Fibroblast of skin of left quadriceps (primary cell): ENCODE data around the gene APMAP.
"Not testable (repeated sequence)": the region's sequence is repeated elsewhere in the genome, so short reads cannot be mapped to it uniquely, and the experiment has no call there.

Source experiments
- DNase-seq, 2 experiments: peaks; one replicate each; pipeline ENCODE4 v3.0.0-alpha.2; 2013; ENCODE audit warnings: low read depth in 2 of 2

The APMAP gene

DNA sequence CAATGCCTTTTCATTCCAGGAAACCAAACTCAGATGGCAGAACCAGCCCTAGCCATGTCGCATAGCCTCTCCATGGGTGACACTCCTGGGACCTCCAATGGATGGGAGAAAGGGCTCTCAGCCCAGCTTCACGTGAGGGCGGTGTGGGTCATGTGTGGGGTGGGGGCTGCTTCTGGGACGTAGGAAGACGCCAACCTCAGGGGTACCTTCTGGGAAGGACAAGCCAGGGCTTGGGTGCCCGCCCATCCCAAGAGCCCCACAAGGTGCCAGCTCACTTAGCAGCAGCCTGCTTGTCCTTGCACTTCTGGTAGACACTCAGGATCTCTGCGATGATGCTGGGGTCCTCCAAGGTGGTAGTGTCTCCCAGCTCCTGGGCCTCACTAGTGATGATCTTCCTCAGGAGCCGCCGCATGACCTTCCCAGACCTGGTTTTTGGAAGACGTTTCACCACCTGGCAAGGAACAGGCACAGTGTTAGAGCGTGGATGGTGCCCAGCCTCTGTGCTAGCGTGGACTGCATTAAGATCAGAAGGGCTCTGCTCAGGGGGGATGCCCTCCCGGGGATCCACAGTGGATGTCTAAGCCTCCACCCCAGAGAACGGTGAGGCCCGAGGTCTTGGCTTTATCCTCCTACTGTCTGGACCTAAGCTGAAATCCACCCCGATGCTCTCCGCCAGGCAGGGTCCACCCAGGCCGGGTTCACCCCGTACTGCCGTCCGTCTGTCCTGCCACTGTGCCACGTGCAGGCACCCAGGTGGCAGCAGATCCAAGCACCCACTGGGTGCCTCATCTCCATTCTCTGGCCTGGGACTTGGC, 15.1 kb upstream of the APMAP start:
- DNase-seq, result no peak

DNA sequence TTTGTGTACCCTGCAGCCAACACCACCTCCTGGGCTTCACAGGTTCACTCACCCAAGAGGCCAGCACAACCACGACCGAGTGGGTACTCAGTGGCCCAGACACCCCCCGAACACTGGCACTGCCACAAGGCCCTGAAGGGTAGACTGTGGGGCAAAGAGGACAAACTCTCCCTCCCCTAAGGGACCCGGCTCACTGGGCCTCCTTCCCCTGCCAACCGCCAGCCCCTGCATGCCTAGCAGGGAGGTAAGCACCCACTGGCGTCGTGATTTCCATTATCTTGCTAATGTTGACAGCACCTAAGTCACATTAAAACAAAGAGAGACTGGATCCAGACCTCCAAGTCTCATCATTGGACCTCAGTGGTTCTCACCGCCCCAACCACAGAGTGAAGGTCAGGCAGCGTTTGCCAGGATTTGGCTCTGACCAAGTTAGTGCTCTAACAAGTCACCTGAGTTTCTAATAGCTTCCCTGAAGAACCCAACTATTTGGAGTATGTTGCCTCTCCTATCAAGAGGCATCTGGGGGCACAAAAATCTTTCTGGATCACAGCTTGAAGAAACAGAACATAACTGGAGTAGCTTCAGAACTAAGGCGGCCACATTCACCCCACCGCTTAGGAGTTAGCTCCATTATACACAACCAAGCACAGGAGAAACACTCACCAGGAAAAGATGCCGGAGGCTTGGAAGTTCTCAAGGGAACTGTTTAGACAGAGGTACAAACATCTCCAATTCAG, 14.0 kb upstream of the APMAP start:
- no peak for DNase-seq

DNA sequence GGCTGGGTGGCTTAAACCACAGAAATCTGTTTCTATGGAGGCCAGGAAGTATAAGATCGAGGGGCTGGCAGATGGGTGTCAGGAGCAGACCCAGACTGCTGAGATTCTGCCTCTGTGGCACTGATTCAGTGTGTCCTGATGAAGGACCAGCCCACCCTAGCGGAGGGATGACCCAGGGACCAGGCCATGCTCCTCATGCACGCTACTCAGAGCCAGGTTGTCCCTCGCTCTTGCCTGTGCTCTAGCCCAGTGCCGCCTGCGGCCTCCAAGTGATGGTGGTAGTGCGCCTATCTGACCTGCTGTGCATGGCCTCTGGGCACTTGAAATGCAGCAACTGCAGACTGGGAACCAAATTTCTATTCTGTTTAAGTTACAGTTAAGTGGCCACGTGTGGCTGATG, 13.1 kb upstream of the APMAP start:
- no peak for DNase-seq

DNA sequence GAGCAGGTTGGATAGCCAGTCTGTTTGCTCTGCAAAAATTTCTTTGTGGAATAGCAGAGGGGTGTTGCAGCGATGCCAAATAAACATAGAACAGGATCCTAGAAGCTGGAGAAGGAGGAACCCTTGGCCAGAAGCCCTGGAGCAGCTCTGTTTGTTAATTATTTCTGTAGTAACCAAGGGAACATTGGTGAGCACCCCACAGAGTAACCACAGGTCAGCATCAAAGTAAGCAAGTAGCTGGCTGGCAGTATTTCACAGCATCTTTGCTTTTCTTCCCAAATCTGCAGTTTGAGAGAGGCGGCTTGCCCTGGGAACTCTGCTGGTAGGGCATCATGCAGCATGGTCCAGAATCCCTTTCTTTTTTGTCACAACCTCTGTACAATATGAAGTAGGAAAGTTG, 12.7 kb upstream of the APMAP start:
- DNase-seq, result no peak

DNA sequence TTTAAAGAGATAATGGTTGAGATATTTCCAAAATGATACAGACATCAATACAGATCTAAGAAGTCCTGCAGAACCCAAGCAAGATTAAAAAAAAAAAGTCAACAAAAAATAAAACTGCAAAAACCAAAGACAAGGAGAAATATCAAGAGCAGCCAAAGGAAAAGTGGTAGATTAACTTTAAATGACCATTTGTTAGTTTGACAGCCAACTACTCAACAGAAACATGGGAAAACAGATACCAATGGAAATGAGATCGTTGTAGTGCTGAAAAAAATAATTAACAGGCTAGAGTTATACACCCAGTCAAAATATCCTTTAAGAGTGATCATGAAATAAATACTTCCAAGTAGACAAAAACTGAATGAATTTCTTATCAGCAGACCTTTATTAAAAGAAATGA, 10.5 kb upstream of the APMAP start:
- DNase-seq, result no peak

DNA sequence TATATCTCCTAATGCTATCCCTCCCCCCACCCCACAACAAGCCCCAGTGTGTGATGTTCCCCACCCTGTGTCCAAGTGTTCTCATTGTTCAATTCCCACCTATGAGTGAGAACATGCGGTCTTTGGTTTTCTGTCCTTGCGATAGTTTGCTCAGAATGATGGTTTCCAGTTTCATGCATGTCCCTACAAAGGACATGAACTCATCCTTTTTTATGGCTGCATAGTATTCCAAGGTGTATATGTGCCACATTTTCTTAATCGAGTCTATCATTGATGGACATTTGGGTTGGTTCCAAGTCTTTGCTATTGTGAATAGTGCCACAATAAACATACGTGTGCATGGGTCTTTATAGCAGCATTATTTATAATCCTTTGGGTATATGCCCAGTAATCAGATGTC, 8.8 kb upstream of the APMAP start:
- DNase-seq, result not testable (repeated sequence)

DNA sequence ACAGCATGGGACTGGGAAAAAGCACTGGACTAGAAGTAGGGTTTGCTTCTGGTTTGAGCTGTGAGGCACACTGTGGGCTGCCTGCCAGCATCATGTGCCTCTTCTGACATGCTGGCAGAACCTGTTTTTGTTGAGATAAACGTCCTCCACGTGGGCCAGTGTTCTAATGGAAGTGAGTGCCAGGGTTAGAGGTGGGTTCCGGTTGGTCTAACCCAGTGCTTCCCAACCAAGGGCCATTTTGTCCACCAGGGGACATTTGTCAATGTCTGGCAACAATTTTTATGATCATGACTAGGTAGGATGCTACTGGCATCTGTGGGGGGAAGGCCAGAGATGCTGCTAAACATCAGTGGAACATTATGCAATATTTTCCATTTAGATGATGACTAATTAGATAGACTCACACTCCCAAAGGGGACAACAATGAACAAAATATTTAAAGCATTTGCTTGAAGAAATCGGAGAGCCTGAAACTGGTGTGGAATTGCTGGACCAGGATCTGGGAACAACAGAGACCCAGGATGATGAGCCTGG, 7.8 kb upstream of the APMAP start:
- peak; percentile 80 to 83 for DNase-seq

DNA sequence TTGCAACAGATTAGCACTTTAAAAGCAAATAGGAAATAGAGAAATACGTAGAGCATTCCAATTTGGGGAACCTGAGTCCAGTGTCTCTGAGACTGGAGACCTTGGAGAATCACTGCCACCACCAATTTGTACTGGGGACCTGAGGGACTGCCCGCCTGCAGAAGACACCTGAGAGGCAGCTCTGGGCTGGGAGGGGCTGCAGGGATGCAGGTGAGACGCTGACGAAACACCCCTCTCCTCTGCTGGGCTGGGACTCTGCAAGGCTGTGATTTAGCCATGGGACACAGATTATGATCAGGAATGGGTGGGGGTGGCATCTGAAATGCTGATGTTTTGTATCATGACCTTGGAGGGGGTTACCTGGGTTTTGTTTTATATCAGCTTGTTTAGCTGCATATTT, 7.0 kb upstream of the APMAP start:
- no peak for DNase-seq

DNA sequence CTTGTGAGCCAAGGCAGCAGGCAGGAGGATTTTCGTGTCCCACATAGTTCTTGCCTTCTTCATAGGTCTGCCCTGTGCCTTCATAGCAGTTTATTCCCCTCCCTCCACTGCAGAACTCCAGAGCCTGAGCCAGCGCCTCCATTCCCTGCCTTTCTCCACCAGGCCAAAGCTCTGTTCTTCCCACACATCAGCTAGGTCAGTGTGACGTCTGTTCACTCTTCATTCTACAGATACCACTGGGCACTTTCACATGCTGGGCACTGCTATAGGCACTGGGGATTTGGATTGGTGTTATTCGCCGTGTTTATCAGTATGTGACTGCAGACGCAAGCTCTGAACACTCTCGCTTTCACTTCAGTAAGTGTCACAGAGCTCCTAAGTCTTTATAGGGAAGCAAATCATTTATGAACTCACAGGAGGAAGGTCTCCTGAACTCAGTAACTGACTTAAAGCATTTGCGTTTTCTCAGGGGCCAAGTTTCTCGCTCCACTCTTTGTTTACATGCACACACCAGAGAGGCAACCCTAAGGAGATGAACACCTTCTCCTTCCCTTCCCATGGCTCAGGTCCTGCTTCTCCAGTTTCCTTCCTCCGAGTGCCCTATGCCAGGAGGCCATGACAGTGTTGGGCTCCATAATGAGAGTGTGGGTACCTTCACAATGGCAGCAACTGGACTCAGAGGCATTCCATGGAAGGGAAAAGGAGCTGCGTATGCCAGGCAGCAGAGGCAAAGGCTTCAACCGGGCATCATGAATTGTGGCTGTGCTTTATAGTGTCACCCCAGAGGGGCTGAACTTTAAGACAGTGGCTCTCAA, 6.3 kb upstream of the APMAP start:
- no peak for DNase-seq

DNA sequence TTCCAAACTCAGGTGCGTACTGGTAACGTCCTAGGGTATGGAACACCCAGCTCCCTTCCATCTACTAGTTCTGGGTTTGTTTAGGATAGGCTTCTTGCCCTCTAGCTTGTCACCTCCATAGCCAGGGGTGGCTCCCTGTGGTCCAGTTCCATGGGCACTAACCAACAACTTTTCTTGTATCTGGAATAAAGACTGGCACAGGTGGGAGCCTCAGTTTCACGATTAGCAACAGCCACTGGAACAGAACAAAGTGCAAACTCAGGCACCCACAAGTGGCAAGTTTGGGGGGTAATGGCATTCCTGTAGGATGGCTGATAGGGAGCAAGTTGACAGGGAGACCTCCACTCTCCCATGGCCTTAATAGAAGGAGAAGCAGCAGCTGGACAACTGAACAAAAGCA, 5.6 kb upstream of the APMAP start:
- DNase-seq, result no peak

DNA sequence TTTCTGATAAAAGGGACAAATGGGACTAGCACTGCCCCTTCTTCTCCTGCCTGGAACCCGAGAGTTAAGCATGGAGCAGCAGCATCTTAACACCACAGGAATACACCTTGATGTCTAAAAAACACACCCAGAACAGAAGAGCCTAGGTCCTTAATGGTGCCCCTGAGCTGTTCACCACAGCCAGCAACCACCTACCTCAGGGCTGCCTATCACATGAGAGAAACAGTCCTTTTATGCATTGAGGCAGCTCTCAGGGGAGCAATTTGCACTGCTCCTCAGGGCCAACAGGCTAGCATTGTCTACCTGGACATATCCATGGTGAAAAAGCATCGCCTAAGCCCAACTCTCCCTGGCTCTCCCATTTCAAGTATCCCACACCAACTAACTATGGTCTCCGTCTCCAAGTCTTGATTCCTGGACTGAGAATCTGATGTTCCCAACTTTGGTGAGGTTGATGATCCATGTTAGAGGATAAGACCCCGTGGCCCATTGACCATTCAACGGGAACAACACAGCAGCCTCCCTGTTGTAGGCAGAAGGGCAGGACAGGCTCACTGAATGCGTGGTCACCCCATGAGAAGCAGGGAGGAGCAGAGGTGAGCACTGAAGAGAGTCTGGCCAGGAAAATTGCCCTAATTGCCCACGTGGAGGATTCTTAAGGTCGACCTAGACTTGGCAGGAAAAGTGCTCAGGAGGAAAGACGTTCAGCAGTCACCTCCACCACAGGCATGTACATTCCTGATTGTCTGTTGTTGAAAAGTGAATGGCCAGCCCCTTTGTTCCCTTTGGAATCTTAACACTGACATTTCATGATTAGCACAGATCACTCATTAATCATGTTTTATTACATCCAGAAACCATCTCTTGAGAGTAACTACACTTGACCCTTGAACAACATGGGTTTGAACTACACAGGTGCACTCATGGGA, 4.2 kb upstream of the APMAP start:
- DNase-seq, result no peak

DNA sequence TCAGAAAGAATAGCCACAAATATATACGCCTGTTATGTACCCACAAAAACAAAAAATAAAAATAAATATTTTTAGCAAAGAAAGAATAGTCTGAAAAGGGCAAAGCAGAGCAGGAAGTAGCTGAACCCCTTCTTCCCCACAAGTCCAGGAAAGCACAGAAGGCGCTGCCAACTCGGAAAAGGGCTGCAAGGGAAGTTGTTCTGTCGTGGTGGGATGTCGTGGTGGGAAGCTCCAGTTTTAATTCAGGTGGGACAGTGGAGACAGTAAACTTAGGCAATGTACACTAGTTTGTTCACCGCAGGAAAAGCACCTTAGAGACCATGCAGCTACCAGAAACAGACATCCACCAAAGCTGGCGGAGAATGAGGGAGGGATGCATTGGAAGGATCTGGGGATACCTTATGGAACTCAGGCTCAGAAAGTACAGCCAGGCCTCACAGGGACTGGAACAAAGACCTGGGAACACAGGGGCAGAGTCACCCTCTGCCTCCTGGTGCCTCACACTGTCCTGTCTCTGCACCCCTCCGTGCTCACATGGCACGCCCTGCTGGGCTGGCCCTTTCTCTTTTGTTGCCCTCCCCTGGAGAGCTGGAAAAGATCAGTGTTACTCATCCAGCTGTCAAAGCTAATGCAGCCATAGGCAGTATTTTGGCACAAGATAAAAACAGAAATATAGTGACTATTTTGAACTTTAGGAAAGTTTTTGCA, 3.3 kb upstream of the APMAP start:
- no peak for DNase-seq

DNA sequence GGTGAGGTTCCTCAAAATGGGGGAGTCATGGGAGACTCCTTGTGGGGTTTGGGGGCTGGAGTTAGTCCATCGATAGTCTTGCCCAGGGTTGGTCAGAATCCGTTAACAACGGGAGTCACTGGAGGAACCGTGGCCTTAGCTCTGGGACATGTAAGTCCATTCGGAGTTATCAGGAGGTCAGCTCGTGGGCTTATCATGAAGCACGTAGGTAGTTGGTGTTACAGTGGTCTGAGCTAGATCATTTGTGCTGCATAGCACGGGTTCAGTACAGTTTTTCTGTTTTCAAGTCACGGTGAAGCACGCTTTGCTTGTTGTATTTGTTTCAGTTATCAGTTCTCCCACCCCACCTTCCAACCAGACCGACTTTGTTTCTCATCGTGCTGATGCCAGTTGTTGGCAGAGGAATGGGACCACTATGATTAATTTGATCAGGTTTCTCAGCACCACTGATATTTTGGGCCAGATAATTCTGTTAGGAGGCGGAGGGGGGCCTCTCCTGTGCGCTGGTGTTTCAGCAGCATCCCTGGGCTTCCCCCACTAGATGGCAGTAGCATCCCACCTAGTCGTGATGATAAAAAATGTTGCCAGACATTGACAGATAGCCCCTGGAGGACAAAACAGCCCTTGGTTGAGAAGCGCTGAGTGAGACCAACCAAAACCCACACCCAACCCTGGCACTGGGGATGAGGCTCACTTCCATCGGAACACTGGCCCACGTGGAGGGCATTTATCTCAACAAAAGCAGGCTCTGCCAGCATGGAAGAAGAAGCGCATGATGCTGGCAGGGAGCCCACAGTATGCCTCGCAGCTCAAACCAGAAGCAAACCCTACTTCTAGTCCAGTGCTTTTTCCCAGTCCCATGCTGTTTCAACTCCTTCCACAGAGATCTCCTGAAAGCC, 2.2 kb upstream of the APMAP start:
- DNase-seq, result peak; percentile 40 to 56

DNA sequence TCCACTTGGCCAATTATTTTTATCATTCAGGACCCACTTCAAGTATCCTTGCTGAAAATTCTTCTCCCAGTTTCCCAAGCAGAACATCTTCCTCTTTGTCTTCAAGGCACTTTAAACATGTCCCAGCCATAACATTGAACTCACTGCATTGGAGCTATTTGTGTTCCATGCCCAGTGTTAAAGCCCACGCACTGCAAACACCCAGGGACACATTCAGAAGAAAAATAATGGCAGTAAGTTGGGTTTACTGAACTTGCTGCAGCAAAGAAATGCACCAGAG, 1.6 kb upstream of the APMAP start:
- DNase-seq, result no peak

DNA sequence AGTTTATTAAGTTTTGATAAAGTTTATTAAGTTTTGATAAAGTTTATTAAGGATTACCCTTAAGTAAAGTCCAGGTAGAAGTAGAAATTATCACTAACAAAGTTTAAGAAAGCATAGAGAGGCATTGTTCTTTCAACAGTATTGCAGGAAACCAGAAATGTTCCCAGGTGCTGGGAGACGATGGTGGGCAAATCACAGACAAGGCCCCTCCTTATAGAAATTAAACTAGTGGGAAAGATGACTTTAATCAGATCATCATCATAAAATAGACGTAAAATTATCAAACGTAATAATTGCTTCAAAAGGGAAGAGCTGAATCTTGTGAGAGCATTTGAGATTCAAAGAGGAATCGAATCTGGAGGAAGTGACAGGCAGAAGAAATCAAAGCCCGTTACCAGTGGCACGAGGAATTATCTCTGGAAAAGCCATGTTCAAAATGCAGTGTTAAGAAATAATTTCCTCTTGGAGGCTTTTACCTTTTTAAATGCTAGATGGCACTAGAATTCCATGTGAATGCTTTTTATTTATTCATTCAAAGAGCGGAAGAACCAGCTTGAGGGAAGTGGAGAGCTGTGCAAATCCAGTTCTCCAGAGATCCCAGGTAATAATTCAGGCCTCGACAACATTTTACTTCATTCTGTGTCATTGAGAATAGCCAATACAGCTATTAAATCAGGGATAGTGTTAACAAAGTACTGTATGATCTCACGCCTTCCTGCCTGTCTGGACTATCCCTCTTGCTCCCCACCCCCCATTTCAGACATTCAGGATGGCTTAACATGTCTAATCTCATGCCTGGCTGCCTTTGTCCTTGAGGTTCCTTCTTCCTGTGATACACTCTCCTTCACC, 1.0 kb upstream of the APMAP start:
- DNase-seq, result peak; percentile 33 to 34

DNA sequence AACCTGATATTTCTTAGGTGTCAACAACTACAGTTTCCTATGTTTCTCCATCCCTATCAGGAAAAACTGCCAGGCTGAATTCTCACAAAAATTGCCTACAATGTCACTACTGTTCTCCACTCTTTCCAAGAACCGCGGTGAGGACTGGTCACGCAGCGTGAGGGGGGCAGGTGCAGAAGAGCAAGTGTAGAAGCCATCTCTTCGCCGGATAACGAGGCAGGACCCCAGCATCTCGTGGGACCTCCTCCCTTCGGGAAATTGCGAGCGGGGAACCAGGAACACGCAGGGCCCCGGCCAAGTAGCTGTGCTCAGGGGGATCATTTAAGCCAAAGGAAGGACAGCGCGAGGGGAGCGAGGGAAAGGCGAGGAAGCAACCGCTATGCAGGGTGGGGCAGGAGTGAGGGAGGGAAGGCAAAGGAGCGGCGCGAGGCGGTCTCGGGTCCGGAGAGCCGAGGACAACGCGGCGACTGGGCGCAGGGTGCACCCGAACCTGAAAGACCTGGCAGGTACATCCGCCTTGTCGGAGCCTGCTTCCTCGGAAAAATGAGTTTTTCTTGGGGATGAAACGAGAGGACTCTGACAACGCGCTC, 559 bp downstream of the APMAP start:
- no peak for DNase-seq

DNA sequence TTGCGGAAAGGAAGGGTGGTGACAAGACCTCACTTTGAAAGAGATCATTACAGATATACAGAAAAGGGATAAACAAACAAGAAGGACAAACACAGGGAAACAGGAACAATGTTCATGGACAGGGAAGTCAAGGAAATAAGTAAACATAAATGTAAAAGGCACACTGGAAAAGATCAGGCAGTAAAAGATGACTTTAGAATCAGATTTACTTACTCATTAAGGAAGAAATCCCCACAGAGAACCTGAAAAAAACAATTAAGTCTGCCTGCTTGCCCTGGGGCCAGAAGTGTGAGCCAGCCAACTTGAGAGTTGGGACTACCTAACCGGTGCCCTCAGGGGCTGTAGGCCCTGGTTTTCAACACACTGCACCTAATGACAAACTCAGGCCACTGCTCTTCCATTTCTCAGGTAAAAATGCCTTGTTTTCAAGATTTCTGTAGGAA, 1.7 kb downstream of the APMAP start:
- DNase-seq, result no peak

DNA sequence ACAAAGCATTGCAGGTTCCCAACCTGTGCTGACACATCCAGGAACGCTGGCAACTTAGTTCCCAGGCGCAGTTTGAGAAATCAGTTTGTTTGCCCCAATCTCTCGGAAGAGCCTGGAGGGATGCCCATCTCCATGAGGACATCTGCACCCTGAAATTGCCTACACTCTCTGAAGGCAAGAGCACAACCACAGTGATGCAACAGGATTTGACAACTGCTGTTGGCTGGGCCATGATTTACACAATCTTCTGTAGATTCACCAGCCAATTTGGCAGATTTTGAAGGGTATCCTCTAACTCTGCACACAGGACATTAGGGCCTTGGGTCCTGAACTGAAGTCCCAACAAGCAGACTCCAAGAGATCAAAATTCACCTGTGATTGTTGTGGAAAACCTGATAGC, 3.4 kb downstream of the APMAP start:
- no peak for DNase-seq
